GM11168 (cell line): ENCODE results near the gene ASB14.
"Not testable (repeated sequence)": the region's sequence is repeated elsewhere in the genome, so short reads cannot be mapped to it uniquely, and the experiment has no call there.

Experiments
- in situ Hi-C: fragments of 300-500 bp; cut with MboI; formaldehyde crosslinking; loops from one replicate; pipeline ENCODE4 v1.12.0; 2022; ENCODE audit warnings: low sequenced_read_pairs; ENCODE audit not compliant: unreplicated experiment

The ASB14 gene

DNA sequence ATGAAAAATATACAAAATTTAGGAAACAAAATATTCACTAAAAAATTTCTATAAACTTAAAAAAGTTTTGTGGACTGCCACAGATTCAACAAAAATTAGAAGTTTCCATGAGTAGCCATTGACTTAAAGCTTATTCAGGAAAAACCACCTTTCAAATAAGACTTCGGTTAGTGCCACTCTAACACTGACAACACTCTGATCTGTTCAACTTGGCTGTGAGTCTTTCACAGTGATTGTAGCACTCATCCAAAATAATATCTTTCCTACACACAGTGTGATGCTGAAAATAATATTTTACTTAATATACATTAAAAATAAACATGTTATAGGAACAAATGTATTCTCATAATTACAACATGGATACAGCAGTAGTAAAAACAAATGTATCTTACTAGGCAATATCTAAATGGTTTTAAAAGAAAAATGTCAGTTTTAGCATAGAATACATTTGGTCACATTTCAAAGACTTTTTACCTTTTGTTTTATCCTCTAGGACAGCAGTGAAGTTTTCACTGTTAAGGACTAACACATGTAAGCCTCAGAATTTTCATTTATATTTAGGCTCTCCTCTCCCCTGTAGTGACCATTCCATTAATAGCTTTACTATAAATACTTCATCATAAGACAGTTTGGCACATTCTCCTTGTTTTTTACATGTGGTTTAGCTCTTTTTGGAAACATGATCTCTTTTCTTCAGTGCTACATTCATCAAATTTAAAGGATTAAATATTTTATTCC, at the start of gene ASB14:
ASB14 (minus strand) TSS at position 527 of the 738 bp plus-strand sequence. CDS start 652 bp downstream, outside the sequence.
- in situ Hi-C loops: no loop called here

DNA sequence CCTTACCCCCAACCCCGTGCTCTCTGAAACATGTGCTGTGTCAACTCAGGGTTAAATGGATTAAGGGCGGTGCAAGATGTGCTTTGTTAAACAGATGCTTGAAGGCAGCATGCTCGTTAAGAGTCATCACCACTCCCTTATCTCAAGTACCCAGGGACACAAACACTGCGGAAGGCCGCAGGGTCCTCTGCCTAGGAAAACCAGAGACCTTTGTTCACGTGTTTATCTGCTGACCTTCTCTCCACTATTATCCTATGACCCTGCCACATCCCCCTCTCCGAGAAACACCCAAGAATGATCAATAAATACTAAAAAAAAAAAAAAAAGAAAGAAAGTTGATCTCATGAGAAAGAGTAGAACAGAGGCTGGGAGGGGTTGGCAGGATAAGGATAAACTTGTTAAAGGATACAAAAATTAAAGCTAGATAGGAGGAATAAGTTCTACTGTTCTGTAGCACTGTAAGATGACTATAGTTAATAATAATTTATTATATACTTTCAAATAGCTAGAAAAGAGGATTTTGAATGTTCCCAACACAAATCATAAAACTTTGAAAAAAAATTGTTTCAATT, 46.7 kb upstream of the ASB14 start:
- in situ Hi-C loops: not testable (repeated sequence)

DNA sequence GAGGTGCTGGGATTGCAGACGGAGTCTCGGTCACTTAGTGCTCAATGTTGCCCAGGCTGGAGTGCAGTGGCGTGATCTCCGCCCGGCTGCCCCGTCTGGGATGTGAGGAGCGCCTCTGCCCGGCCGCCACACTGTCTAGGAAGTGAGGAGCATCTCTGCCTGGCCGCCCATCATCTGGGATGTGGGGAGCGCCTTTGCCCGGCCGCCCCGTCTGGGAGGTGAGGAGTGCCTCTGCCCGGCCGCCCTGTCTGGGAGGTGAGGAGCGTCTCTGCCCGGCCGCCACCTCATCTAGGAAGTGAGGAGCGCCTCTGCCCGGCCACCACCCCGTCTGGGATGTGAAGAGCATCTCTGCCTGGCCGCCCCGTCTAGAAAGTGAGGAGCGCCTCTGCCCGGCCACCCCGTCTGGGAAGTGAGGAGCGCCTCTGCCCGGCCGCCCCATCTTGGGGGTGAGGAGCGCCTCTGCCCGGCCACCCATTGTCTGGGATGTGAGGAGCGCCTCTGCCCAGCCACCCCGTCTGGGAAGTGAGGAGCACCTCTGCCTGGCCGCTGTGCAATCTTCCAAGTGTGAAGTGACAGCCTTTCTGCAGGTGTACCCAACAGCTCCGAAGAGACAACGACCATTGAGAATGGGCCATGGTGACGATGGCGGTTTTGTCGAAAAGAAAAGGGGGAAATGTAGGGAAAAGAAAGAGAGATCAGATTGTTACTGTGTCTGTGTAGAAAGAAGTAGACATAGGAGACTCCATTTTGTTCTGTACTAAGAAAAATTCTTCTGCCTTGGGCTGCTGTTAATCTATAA, 46.0 kb upstream of the ASB14 start:
- in situ Hi-C loops: not testable (repeated sequence)

DNA sequence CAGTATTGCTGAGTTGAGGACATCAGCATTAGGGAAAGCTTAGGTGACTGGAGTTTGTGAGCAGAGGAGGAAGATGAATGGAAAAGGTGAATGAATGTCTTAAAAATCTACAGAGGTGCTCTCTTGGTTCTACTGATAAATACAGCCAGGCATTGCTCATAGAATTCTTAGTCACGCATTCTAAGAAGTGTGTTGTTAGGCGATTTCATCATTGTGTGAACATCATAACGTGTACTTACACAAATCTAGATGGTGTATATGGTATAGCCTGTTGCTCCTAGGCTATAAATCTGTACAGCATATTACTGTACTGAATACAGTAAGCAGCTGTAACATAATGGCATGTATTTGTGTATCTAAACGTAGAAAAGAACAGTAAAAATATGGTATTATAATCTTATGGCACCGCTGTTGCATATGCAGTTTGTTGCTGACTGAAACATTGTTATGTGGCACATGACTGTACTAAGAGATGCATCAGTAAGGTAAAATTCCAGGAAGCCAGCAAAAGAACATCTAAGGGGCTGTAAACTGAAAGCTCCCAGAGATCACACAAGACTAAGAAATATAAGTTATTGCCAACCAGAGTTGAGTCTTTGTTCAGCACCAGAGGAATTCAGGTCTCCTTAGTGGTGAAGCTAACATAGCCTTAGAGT, 42.9 kb upstream of the ASB14 start:
- in situ Hi-C loops: no loop called here

DNA sequence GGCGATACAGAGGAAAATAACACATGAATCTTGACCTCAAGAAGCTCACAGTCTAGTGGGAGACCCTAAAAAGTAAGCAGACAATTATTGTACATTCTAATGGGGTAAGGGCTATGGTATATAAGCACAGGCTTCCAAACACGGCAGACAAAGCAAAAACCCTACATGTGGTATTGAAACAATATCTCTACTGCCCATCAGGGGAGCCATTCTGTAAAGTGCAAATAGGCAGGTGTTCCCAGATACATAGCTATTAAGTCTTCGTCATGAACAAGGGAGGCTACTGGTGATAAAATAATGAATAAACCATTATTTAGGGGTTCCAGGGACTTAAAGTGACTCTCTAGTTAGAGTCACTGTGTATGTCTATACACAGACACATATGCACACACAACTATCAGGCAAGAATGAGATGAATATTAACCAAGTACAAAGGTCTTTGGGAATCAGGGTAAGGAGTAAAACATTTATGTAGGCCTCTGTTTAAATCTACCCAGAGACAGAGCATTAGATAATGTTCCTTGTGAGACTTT, 38.7 kb upstream of the ASB14 start:
- in situ Hi-C loops: no loop called here

DNA sequence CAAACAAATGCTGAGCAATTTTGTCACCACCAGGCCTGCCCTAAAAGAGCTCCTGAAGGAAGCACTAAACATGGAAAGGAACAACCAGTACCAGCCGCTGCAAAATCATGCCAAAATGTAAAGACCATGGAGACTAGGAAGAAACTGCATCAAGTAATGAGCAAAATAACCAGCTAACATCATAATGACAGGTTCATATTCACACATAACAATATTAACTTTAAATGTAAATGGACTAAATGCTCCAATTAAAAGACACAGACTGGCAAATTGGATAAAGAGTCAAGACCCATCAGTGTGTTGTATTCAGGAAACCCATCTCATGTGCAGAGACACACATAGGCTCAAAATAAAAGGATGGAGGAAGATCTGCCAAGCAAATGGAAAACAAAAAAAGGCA, 34.0 kb upstream of the ASB14 start:
- in situ Hi-C loops: not testable (repeated sequence)

DNA sequence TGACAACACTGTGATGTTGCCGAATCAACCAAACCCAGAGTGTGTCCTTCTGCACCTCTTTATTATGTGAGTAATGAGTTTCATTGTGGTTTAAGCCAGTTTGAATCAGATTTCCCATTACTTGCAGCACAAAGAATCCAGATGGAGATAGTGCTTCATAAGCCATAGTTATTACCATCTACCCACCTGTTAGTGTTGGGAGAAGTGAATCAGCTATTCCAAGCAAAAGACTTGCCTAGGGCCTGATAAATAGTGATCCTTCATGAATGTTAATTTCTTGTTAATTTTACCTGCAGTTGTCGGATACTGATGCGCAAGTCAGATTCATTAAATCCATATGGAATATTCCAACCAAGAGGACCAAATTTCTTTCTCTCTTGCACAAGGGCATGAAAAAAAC, 21.7 kb upstream of the ASB14 start:
- in situ Hi-C loops: no loop called here

DNA sequence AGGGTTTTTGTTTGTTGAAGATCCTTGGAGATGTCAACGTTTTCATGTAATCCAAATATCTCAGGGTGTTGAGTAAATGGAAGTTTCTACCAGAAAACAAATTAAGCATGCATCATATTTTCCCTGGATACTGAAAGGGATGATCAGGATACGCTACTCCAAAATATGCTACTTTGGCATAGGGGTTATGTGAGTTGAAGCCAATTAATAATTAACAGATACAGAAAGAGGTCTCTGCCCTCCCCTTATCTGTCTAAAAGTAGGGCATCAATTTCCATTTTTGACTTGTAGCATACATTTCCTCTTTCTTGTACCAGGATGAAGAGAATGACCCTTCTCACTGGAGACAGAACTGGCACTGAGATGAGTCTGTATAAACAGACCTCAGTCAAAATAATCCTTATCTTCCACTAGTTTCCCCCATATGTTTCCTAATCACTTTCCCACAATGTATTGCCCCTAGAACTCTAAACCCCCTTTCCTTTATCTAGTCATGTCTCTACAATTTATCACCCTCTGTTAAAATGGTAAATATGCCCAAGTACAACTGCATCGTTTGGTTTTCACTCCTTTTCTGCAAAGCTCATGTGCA, 17.4 kb upstream of the ASB14 start:
- in situ Hi-C loops: no loop called here

DNA sequence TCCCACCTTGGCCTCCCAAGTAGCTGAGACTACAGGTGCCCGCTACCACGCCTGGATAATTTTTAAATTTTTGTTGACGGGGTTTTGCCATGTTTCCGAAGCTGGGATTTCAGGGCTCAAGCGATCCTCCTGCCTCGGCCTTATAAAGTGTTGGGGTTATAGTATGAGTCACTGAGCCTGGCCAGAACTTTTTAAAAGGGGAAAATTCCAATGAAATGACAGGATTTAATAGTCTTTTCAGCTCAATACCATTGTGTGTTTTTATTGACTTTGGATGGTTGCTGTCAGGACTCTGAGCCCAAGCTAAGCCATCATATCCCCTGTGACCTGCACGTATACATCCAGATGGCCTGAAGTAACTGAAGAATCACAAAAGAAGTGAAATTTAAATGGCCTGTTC, 11.0 kb upstream of the ASB14 start:
- in situ Hi-C loops: not testable (repeated sequence)

DNA sequence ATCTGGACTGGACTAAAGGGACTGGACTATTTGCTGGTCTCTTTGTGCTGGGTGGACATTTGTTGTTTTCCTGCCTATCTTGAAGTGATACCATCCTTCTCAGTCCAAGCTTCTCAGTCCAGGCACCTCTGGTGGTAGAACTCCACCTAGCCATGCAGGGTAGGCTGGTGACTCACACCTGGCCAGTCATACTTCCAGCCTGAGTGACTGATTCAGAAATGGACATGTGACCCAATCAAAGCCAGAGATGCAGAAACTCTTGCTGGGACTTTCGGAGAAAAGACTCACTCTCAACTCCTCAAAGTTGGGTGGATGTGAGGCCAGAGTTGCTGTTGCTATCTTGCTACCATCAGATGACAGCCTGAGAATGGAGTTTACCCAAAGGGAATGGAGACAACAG, 5.6 kb upstream of the ASB14 start:
- in situ Hi-C loops: no loop called here

DNA sequence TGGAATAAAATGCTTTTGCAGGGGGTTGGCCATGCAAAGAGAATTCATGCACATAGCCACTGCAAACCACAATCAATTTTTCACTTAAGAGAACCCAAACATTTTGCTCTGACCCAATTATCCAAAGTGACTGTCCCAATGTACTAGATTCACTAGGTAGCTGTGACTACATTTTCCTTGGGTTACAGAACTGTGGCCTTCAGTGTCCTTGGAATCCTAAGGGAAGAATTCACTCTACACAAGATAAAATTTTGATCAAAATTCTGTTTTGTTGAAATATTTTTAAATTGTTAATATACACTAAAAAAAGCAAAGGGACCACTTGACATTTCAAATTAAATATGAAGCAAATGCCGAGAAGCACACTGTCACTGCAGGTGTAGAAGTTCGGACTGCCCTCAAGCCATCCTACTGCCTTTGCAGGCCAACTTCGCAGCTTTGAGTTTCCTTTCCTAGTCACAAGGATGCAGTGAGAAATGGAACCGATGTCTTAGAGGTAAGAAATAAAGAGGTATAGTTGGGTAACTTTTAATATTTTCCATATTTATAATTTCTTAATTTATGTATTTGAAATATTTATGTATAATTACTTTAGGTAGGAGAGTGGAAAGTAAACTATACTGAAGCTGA, 527 bp upstream of the ASB14 start:
- in situ Hi-C loops: no loop called here

DNA sequence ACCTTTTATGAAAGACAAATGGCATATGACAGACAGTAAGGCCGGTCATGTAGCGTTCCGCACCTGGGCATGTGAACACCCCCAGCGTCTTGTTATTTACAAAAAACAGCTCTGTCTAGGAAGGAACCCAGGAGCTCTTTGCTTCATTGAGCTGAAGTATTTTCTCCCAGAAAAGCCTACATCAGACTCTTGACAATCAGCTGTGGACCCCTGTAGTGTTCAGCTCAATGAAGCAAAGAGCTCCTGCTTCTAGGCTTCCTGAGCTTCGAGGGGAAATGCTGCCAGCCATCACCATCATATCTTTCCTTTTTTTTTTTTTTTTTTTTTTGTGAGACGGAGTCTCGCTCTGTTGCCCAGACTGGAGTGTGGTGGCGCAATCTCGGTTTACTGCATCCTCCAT, 4.1 kb downstream of the ASB14 start:
- in situ Hi-C loops: no loop called here

DNA sequence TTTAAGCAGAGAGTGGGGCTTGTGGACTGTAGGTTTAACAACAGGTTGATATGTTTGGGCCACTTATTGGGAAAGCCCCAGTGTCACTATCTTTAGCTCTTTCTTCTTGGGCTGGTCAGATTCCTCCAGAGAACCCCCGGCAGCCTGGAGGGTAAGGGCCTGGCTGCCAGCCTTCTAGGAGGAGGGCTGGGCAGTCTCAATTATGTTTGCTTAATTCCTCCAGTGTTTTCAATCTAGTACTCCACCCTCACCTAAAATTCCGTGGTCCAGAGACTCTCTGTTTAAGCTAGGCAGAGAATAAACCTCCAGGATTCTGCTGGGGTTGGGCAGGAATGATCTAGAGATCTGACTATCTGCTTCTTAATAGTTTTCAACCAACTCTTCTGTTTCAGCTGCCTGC, 5.3 kb downstream of the ASB14 start:
- in situ Hi-C loops: no loop called here

DNA sequence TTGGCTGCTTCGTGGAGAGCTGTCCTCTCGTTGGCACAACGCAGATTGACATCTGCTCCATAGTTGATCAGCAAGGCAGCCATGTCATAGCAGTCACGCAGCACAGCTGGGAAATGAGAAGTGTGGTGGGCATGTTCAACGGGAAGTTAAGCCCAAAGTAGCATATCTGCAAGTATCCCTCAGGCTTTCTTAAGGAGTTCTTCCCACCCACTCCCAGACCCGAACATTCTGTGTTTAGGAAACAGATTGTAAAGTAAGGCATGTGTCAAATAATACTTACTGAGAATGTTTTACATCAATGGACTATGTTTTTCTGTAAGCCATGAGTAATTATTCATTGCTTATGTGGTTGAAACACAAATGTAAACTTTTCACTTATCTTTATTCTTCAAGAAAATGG, 9.2 kb downstream of the ASB14 start:
- in situ Hi-C loops: no loop called here

DNA sequence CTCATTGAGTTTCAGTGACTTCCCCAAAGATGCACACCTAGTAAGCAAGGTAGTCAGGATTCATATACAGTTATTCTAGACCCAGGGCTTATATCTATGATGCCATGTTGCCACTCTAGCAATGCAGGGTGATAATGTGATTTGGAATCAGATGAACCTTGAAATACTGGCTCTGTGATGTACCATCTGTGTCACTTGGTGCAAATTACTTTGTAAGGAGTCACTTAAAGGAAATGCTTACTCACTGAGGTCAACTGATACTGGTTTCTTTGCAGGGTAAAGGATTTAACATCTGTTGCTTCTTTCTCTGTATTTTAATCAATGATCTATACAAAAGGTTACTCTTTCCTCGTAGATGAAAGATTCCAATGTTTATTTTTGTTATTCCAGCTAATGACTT, 10.8 kb downstream of the ASB14 start:
- in situ Hi-C loops: no loop called here

DNA sequence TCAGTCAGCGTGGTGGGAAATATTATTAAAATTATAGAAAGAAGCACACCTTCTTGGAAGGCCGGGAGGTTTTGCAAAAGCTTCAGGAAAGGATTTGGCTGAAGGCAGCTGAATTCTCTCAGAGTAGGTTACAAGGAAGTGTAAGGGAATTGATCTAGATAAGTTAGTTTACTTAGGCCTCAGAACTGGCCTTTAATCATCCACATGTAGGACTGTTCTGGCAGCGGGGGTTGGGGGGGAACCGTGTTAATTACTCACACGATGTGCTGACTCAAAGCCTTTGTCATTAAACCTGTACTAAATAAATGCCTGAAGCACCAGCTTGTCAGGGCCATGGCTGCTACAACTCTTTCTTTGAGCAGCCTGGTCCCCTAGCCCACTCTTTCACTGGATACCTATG, 12.8 kb downstream of the ASB14 start:
- in situ Hi-C loops: no loop called here

DNA sequence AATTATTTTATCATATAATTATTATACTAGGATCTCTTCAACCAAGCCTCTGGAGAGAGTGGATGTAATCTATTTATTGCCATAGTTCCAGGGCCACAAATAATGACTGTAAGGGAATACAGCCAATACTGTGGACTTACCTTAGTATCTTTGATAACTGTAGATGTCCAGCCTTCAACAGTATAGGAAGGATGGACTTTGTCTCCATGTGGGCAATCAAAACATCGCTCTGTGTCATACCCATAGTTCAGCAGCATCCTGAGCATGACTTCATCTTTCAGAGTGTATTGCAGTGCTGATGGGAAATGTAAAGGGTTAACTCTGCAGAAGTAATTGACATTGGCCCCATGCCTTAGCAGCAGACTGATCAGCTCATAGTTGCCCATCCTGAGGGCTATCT, 14.2 kb downstream of the ASB14 start:
- in situ Hi-C loops: no loop called here

DNA sequence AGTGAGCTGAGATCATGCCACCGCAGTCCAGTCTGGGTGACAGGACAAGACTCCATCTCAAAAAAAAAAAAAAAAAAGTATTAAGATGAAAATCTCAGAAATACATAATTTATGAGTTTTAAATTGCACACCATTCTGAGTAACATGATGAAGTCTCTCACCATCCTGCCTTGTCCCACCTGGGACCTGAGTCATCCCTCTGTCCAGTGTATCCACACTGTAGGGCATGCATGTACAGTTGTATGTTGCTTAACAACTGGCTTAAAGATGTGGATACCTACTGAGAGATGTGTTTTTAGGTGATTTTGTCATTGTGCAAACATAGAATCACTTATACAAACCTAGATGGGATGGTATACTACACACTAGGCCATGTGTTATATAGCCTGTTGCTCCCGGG, 17.1 kb downstream of the ASB14 start:
- in situ Hi-C loops: no loop called here

DNA sequence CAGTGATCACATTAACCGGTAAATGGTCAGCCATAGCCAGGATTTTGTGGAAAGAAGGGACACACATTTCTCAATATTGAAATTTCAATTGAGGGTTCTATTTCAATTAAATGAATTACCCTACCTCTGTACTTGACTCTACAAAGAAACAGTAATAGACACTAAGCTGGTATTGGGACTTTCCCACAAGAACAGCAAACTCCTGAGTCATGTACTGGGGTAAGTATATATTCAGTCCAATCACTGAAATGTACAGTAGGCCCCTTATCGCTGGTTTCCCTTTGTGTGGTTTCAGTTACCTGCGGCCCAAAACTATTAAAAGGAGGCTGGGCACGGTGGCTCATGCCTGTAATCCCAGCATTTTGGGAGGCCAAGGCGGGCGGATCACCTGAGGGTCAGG, 17.6 kb downstream of the ASB14 start:
- in situ Hi-C loops: no loop called here

DNA sequence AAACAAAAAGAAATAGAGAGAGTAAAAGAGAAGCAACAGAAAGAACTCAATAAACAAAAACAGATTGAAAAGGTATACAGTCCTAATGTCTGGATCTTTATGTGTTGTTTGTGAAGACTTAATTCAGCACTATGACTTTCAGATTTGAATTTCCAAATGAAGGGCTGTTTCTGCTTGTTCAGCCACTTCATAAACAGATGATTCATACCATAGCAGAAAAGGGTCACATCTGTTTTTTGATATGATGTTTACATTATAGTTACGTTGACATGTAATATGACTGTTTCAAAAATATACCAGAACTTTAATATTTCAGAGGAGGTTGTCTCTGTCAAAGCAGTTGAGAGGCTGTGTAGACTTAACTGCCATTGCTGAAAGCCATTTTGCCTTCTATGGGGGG, 24.1 kb downstream of the ASB14 start:
- in situ Hi-C loops: no loop called here
